HepG2 (cell line): ENCODE measurements around the gene TOPBP1. TPM values are rescaled to one million over a fixed set of nuclear protein-coding genes. Genes with fewer than 3 reads are reported as not detected.

Experiments used
- CAMTA2 ChIP-seq: sonication (generic); formaldehyde crosslinking; IDR thresholded peaks from 2 replicates; pipeline ENCODE4 v1.4.0; 2020; ENCODE audit warnings: mild to moderate bottlenecking, missing genetic modification reagents, borderline replicate concordance
- CENPX ChIP-seq: sonication (generic); formaldehyde crosslinking; IDR thresholded peaks from 2 replicates; pipeline ENCODE4 v1.9.0; 2021; ENCODE audit warnings: mild to moderate bottlenecking, missing genetic modification reagents, moderate library complexity
- KDM6A ChIP-seq: IDR thresholded peaks from 2 replicates; pipeline ENCODE4 v1.6.1; 2016; ENCODE audit warnings: low read depth
- LCORL ChIP-seq, 2 experiments: fragments of 450-650 bp in 1 of 2; sonication (generic) in 1 of 2; formaldehyde crosslinking in 1 of 2; IDR thresholded peaks; 2 replicates each; pipeline versions ENCODE4 v1.5.0 to v1.6.1; 2017 to 2020; ENCODE audit warnings: antibody characterized with exemption in 1 of 2, missing genetic modification reagents in 1 of 2
- MIER2 ChIP-seq: IDR thresholded peaks from 2 replicates; pipeline ENCODE4 v1.6.1; 2016; ENCODE audit warnings: missing biosample characterization, missing genetic modification reagents
- MYC ChIP-seq: sonication (generic); formaldehyde crosslinking; IDR thresholded peaks from 2 replicates; pipeline ENCODE4 v1.9.0; 2021; ENCODE audit warnings: missing genetic modification reagents, borderline replicate concordance
- RFXANK ChIP-seq: IDR thresholded peaks from 2 replicates; pipeline ENCODE4 v1.6.1; 2016
- RNF2 ChIP-seq: fragments of 450-650 bp; conservative IDR thresholded peaks from 2 replicates; pipeline ENCODE4 v1.6.1; 2016; ENCODE audit warnings: low read depth
- TBX3 ChIP-seq: fragments of 450-650 bp; IDR thresholded peaks from 2 replicates; pipeline ENCODE4 v1.6.1; 2017; ENCODE audit warnings: antibody characterized with exemption, mild to moderate bottlenecking, inconsistent platforms, borderline replicate concordance
- ZBTB46 ChIP-seq: sonication (generic); formaldehyde crosslinking; IDR thresholded peaks from 2 replicates; pipeline ENCODE4 v1.4.0; 2020; ENCODE audit warnings: mild to moderate bottlenecking, missing genetic modification reagents, borderline replicate concordance
- ZNF12 ChIP-seq: sonication (generic); formaldehyde crosslinking; IDR thresholded peaks from 2 replicates; pipeline ENCODE4 v1.5.0; 2020; ENCODE audit warnings: missing genetic modification reagents
- ZNF180 ChIP-seq: sonication (generic); formaldehyde crosslinking; IDR thresholded peaks from 2 replicates; pipeline ENCODE4 v1.4.0; 2020; ENCODE audit warnings: low read depth, missing genetic modification reagents, borderline replicate concordance
- polyA plus RNA-seq, 8 experiments: library from polyadenylated mRNA; depleted of rRNA in 3 of 8; stranded (reverse) in 7 of 8; unstranded in 1 of 8; fragments of >200 nt; fragmentation: Illumina TruSeq in 4 of 8; extraction: Trizol in 4 of 8; gene quantifications; 2 replicates each; pipeline versions ENCODE4 v1.2.1 to v1.2.3, GENCODE V29; 2011 to 2016; ENCODE audit warnings: low read depth in 4 of 8, missing spikeins in 1 of 8, mixed read lengths in 1 of 8; ENCODE audit not compliant: insufficient read depth in 1 of 8
- total RNA-seq, 5 experiments: library from RNA; depleted of rRNA; stranded (reverse); fragments of >200 nt; fragmentation: Illumina TruSeq; extraction: Trizol; gene quantifications; 2 replicates each; pipeline ENCODE4 v1.2.3, GENCODE V29; 2016; ENCODE audit warnings: low read depth in 1 of 5
- TF ChIP-seq, protein P1 (sequence below): sonication (generic); formaldehyde crosslinking; IDR thresholded peaks from 2 replicates; pipeline ENCODE4 v1.9.0; 2022; ENCODE audit warnings: missing genetic modification reagents, mild to moderate bottlenecking, borderline replicate concordance
- TF ChIP-seq, protein P2 (sequence below): sonication (generic); formaldehyde crosslinking; IDR thresholded peaks from 2 replicates; pipeline ENCODE4 v1.8.1; 2023; ENCODE audit warnings: mild to moderate bottlenecking, missing genetic modification reagents, borderline replicate concordance
- TF ChIP-seq, protein P3 (sequence below): sonication (generic); formaldehyde crosslinking; IDR thresholded peaks from 2 replicates; pipeline ENCODE4 v1.8.0; 2022; ENCODE audit warnings: missing genetic modification reagents, mild to moderate bottlenecking, moderate library complexity, borderline replicate concordance
- TF ChIP-seq, protein P4 (sequence below): sonication (generic); formaldehyde crosslinking; IDR thresholded peaks from 2 replicates; pipeline ENCODE4 v1.4.0; 2020; ENCODE audit warnings: missing genetic modification reagents, borderline replicate concordance

The TOPBP1 gene
- total and polyA plus RNA-seq, 2 of the 13 experiments (the other 11 are each of a cell fraction or from before 2014, with no cell fraction given): 24.3 to 42.9 TPM

DNA sequence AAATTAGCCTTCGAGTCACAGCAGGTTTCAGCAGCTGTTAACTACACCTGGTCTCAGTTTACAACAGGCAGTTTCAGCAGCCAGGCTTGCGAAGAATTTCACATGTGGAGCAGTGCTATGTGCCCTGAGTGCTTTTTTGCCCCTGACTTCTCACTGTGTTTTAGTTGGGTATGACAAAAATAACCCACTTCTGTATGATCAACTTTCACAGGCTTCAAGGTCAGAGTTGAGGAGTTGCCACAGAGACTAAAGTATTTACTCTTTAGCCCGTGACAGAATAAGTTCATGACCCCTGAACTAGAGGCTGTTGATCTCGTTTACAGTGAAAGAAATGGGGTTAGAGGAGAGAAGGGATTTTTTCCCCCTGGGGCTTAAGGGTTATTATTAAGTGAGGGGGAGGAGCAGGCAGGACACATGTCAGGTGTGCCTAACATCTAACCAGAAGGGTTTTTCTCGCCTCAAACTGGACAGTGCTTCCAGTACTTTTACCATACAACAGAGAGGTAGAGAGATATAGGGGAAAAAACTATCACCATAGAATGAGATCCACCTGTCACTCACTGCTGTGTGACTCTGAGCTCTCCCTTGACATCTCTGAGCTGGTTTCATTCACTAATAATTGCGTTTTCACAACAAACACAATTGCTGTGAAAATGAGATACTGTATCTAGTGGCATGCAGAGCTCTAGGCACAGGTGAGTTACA, 14.0 kb upstream of the TOPBP1 start (continued):
- TF ChIP-seq, protein P1, sequence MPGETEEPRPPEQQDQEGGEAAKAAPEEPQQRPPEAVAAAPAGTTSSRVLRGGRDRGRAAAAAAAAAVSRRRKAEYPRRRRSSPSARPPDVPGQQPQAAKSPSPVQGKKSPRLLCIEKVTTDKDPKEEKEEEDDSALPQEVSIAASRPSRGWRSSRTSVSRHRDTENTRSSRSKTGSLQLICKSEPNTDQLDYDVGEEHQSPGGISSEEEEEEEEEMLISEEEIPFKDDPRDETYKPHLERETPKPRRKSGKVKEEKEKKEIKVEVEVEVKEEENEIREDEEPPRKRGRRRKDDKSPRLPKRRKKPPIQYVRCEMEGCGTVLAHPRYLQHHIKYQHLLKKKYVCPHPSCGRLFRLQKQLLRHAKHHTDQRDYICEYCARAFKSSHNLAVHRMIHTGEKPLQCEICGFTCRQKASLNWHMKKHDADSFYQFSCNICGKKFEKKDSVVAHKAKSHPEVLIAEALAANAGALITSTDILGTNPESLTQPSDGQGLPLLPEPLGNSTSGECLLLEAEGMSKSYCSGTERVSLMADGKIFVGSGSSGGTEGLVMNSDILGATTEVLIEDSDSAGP (CRISPR knock-in tag): 0 out of 2 replicates have a peak, but pooled peaks have one; percentile 42
- TF ChIP-seq RFXANK (CRISPR knock-in tag): no peak
- TF ChIP-seq CENPX (CRISPR knock-in tag): no peak
- TF ChIP-seq, protein P2, sequence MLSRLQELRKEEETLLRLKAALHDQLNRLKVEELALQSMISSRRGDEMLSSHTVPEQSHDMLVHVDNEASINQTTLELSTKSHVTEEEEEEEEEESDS: no peak
- TF ChIP-seq ZBTB46 (CRISPR knock-in tag): peak; percentile 71; the same call in 1 of the 2 replicates
- TF ChIP-seq, protein P3, sequence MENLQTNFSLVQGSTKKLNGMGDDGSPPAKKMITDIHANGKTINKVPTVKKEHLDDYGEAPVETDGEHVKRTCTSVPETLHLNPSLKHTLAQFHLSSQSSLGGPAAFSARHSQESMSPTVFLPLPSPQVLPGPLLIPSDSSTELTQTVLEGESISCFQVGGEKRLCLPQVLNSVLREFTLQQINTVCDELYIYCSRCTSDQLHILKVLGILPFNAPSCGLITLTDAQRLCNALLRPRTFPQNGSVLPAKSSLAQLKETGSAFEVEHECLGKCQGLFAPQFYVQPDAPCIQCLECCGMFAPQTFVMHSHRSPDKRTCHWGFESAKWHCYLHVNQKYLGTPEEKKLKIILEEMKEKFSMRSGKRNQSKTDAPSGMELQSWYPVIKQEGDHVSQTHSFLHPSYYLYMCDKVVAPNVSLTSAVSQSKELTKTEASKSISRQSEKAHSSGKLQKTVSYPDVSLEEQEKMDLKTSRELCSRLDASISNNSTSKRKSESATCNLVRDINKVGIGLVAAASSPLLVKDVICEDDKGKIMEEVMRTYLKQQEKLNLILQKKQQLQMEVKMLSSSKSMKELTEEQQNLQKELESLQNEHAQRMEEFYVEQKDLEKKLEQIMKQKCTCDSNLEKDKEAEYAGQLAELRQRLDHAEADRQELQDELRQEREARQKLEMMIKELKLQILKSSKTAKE: no peak; the same call in 1 of the 2 replicates
- no peak for TF ChIP-seq MIER2 (CRISPR knock-in tag)
- TF ChIP-seq KDM6A: peak; percentile 59; the same call in 1 of the 2 replicates
- TF ChIP-seq MYC: no peak
- no peak for TF ChIP-seq ZNF180 (CRISPR knock-in tag)
- TF ChIP-seq, protein P4, sequence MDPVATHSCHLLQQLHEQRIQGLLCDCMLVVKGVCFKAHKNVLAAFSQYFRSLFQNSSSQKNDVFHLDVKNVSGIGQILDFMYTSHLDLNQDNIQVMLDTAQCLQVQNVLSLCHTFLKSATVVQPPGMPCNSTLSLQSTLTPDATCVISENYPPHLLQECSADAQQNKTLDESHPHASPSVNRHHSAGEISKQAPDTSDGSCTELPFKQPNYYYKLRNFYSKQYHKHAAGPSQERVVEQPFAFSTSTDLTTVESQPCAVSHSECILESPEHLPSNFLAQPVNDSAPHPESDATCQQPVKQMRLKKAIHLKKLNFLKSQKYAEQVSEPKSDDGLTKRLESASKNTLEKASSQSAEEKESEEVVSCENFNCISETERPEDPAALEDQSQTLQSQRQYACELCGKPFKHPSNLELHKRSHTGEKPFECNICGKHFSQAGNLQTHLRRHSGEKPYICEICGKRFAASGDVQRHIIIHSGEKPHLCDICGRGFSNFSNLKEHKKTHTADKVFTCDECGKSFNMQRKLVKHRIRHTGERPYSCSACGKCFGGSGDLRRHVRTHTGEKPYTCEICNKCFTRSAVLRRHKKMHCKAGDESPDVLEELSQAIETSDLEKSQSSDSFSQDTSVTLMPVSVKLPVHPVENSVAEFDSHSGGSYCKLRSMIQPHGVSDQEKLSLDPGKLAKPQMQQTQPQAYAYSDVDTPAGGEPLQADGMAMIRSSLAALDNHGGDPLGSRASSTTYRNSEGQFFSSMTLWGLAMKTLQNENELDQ: no peak
- no peak for TF ChIP-seq CAMTA2 (CRISPR knock-in tag)
- TF ChIP-seq RNF2: no peak
- no peak; the same call in 1 of the 2 replicates for TF ChIP-seq ZNF12
- TF ChIP-seq TBX3: peak; percentile 49; the same call in 1 of the 2 replicates
- TF ChIP-seq LCORL (IDR thresholded peaks at IDR 0.05): no peak
- TF ChIP-seq LCORL (CRISPR knock-in tag; IDR thresholded peaks at IDR 0.05): peak; percentile 89
